HG03442 (cell line): ENCODE data around the gene RAMACL.

ENCODE experiments used
- ATAC-seq: cut with Tn5 transposase; IDR thresholded peaks from one replicate; pipeline ENCODE4 v1.9.1; 2021; ENCODE audit warnings: mild to moderate bottlenecking, moderate library complexity; ENCODE audit not compliant: unreplicated experiment

RAMACL gene

GRCh38 chr6:166538297-166539010 is 48.0 kb downstream of the RAMACL start:
- no peak for ATAC-seq

GRCh38 chr6:166534658-166535406 is 51.6 kb downstream of the RAMACL start:
- no peak for ATAC-seq

- ATAC-seq: no peak
Observed at GRCh38 chr6:166533205-166533824, 53.2 kb downstream of the RAMACL start.
